Liver (tissue), 9 donors: ENCODE measurements around the gene FTO. TPM values are rescaled to one million over a fixed set of nuclear protein-coding genes. Genes with fewer than 3 reads are reported as not detected.
A peak's percentile ranks its signal among the peaks of the same experiment; 100 is the strongest.

Experiments
- DNase-seq: peaks from one replicate; pipeline ENCODE4 v3.0.0-alpha.2; 2017; ENCODE audit warnings: low spot score
- H3K27ac ChIP-seq, 2 donors: one replicate each; pipeline ENCODE4 v1.7.0; 2013; ENCODE audit warnings: inconsistent platforms in 2 of 2, low read length in 2 of 2, control low read depth in 1 of 2, low read depth in 1 of 2, mild to moderate bottlenecking in 1 of 2
- H3K27me3 ChIP-seq, 4 donors: one replicate each; pipeline versions ENCODE4 v1.6.1 to v1.7.0; 2013; ENCODE audit warnings: low read length in 3 of 4, inconsistent platforms in 1 of 4, mild to moderate bottlenecking in 1 of 4, moderate library complexity in 1 of 4; ENCODE audit not compliant: control insufficient read depth in 4 of 4, insufficient read depth in 4 of 4
- H3K36me3 ChIP-seq, 4 donors: one replicate each; pipeline versions ENCODE4 v1.6.1 to v1.7.0; 2013; ENCODE audit warnings: low read length in 3 of 4, mild to moderate bottlenecking in 3 of 4, low read depth in 1 of 4, moderate library complexity in 1 of 4; ENCODE audit not compliant: control insufficient read depth in 4 of 4, insufficient read depth in 3 of 4
- H3K4me1 ChIP-seq, 4 donors: one replicate each; pipeline versions ENCODE4 v1.6.1 to v1.7.0; 2013; ENCODE audit warnings: low read length in 3 of 4, mild to moderate bottlenecking in 3 of 4, moderate library complexity in 1 of 4; ENCODE audit not compliant: control insufficient read depth in 4 of 4, insufficient read depth in 4 of 4
- H3K4me3 ChIP-seq, 3 donors: one replicate each; pipeline versions ENCODE4 v1.6.1 to v1.7.0; 2013; ENCODE audit warnings: low read length in 3 of 3, control low read depth in 1 of 3, low read depth in 1 of 3, mild to moderate bottlenecking in 1 of 3
- H3K9ac ChIP-seq, 2 donors: one replicate each; pipeline ENCODE4 v1.7.0; 2013; ENCODE audit warnings: low read length in 2 of 2, mild to moderate bottlenecking in 2 of 2, moderate library complexity in 2 of 2, control low read depth in 1 of 2, low read depth in 1 of 2
- H3K9me3 ChIP-seq, 4 donors: one replicate each; pipeline versions ENCODE4 v1.6.1 to v1.7.0; 2013; ENCODE audit warnings: low read length in 3 of 4; ENCODE audit not compliant: control insufficient read depth in 4 of 4
- ATF3 ChIP-seq: IDR thresholded peaks from 2 replicates; pipeline ENCODE4 v1.6.1; 2016; ENCODE audit warnings: antibody characterized with exemption
- CTCF ChIP-seq: fragments of 150-350 bp; IDR thresholded peaks from 2 replicates; pipeline ENCODE4 v1.5.1; 2017; ENCODE audit warnings: improper control_type of control experiment, low read depth, low read length; ENCODE audit not compliant: missing input control
- HNF4A ChIP-seq, 2 donors: conservative IDR thresholded peaks; 2 replicates each; pipeline ENCODE4 v1.6.1; 2016; ENCODE audit warnings: antibody characterized with exemption in 2 of 2, mild to moderate bottlenecking in 2 of 2
- JUND ChIP-seq, 2 donors: IDR thresholded peaks; 2 replicates each; pipeline ENCODE4 v1.6.1; 2016; ENCODE audit warnings: antibody characterized with exemption in 2 of 2
- RXRA ChIP-seq, 2 donors: IDR thresholded peaks; 2 replicates each; pipeline ENCODE4 v1.6.1; 2017 to 2018; ENCODE audit warnings: antibody characterized with exemption in 2 of 2, mild to moderate bottlenecking in 1 of 2
- TAF1 ChIP-seq: conservative IDR thresholded peaks from 2 replicates; pipeline ENCODE4 v1.6.1; 2016; ENCODE audit warnings: antibody characterized with exemption, mild to moderate bottlenecking
- WGBS: extraction: QIAGEN DNeasy Blood & Tissue Kit; methylation state at CpG from one replicate; pipeline ENCODE4 v1.1.7; 2013; 5-methylcytosine and 5-hydroxymethylcytosine counted together
- polyA plus RNA-seq, 2 donors: library from polyadenylated mRNA; stranded (reverse) in 1 of 2; unstranded in 1 of 2; fragments of 200-250 nt in 1 of 2; fragments of >200 nt in 1 of 2; fragmentation: Nextera tagmentation in 1 of 2; extraction: Ambion mirVana in 1 of 2; gene quantifications; one replicate each; pipeline versions ENCODE4 v1.2.1 to v1.2.3, GENCODE V29; 2013 to 2015
- total RNA-seq, 2 donors: library from RNA; depleted of rRNA; stranded (reverse); fragments of >200 nt; gene quantifications; one replicate each; pipeline ENCODE4 v1.2.3, GENCODE V29; 2014
- TF ChIP-seq, protein P1 (sequence below): IDR thresholded peaks from 2 replicates; pipeline ENCODE4 v1.6.1; 2016; ENCODE audit warnings: antibody characterized with exemption
- donor health status: healthy.
- donor health status: healthy.
- donor health status: healthy.
- donor health status: healthy.
- donor health status: healthy.

FTO gene
- total and polyA plus RNA-seq, 4 donors = 12.0 to 54.2 (median 24.6) TPM

GRCh38 chr16:53908731-53909130 lies 204.8 kb downstream of the FTO start:
- H3K4me1 ChIP-seq = no peaks in the 10 kb centered on the region
- H3K36me3 ChIP-seq = peaks cover 0 to 2% (median under 1%) of the 10 kb centered on the region in 4 donors
- no peaks in the 10 kb centered on the region for H3K27me3 ChIP-seq
- DNase-seq = no peak
- no peak overlapping the region for H3K27ac ChIP-seq
- H3K4me3 ChIP-seq = no peak overlapping the region
- 93% methylated on average over 3 of the region's 3 CpGs for WGBS
- H3K9ac ChIP-seq = no peak overlapping the region
- no peaks in the 10 kb centered on the region for H3K9me3 ChIP-seq
- TF ChIP-seq, protein P1, sequence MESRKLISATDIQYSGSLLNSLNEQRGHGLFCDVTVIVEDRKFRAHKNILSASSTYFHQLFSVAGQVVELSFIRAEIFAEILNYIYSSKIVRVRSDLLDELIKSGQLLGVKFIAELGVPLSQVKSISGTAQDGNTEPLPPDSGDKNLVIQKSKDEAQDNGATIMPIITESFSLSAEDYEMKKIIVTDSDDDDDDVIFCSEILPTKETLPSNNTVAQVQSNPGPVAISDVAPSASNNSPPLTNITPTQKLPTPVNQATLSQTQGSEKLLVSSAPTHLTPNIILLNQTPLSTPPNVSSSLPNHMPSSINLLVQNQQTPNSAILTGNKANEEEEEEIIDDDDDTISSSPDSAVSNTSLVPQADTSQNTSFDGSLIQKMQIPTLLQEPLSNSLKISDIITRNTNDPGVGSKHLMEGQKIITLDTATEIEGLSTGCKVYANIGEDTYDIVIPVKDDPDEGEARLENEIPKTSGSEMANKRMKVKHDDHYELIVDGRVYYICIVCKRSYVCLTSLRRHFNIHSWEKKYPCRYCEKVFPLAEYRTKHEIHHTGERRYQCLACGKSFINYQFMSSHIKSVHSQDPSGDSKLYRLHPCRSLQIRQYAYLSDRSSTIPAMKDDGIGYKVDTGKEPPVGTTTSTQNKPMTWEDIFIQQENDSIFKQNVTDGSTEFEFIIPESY = no peak

DNA sequence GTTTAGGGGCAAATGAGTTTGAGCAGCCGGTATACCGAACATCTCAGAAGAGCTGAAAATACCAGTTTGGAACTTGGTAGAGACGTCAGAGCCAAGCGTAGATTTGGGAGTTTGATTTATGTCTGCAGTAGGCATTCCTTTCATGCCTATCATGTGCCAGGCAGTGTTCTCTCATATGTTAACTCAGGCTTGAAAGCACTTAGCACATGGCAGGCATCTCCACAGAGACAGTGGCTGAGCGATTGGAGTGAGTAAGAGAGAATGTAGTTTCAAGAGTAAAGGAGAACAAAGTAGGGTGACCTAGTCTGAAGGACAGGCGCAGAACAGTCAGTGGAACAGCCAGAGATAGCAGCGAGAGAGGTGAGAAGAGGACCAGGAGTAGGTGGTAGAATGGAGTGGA lies 207.0 kb downstream of the FTO start:
- WGBS = 97% methylated on average over 7 of the region's 7 CpGs
- TF ChIP-seq, protein P1 = no peak

GRCh38 chr16:53911513-53911912 lies 207.6 kb downstream of the FTO start:
- H3K9me3 ChIP-seq = no peaks in the 10 kb centered on the region
- 32% methylated on average over 2 of the region's 2 CpGs for whole genome bisulfite sequencing
- no peak for DNase-seq

More for the DNA sequence above, 207.0 kb downstream of the FTO start:
- no peak overlapping the region for H3K4me3 ChIP-seq
- no peaks in the 10 kb centered on the region for H3K9me3 ChIP-seq
- H3K36me3 ChIP-seq = peaks cover 0 to 4% (median under 1%) of the 10 kb centered on the region in 4 donors
- H3K27ac ChIP-seq = no peak overlapping the region
- H3K4me1 ChIP-seq = no peaks in the 10 kb centered on the region
- H3K9ac ChIP-seq = no peak overlapping the region
- no peaks in the 10 kb centered on the region for H3K27me3 ChIP-seq
- no peak for DNase-seq

More at GRCh38 chr16:53911513-53911912, 207.6 kb downstream of the FTO start:
- H3K4me1 ChIP-seq = no peaks in the 10 kb centered on the region
- H3K27ac ChIP-seq = no peak overlapping the region
- H3K9ac ChIP-seq = no peak overlapping the region
- TF ChIP-seq ATF3 (no peak), HNF4A (conservative IDR thresholded peaks at IDR 0.05) (peak in 1 of 2 donors; percentile 21), JUND (IDR thresholded peaks at IDR 0.05) (no peak), CTCF (no peak), RXRA (IDR thresholded peaks at IDR 0.05) (no peak), TAF1 (no peak)
- H3K36me3 ChIP-seq = peaks cover 0 to 4% (median under 1%) of the 10 kb centered on the region in 4 donors
- H3K4me3 ChIP-seq = no peak overlapping the region
- no peaks in the 10 kb centered on the region for H3K27me3 ChIP-seq
